SH-SY5Y (cell line): Measurements from ENCODE around the gene LTBP1.

Source experiments
- GATA2 ChIP-seq: IDR thresholded peaks from 2 replicates; pipeline ENCODE4 v1.6.1; 2011; ENCODE audit warnings: mild to moderate bottlenecking, low read depth, low read length
- GATA3 ChIP-seq: IDR thresholded peaks from 2 replicates; pipeline ENCODE4 v1.6.1; 2011; ENCODE audit warnings: low read depth, mild to moderate bottlenecking, low read length, moderate library complexity

DNA sequence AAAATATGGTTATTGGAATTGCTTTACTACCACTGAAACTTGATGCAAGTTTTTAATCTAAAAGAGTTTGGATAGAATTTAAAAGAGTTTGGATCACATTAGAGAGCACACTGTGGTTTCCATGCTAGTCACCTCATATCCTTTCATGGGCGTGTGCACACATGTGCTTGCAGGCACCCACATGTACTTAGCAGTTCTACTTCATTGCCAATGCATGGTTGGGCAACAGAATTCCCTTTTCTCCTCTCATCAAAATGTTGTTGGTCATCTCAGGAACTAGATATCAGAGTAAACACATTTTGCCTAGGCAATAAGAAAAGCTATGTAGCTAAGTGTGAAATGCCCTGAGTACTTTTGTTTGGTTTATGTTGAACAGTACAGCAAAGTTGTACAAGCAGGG lies 275.6 kb downstream of the LTBP1 start:
- TF ChIP-seq GATA3 = no peak
- no peak for TF ChIP-seq GATA2
